Muscle layer of duodenum (tissue), 2 donors: ENCODE data around the gene SHC3.

Experiments used
- H3K27ac ChIP-seq: one replicate; pipeline ENCODE4 v1.7.0; 2013; ENCODE audit warnings: mild to moderate bottlenecking, low read length
- H3K27me3 ChIP-seq: one replicate; pipeline ENCODE4 v1.7.0; 2013; ENCODE audit warnings: low read depth, mild to moderate bottlenecking, control low read depth, low read length
- H3K36me3 ChIP-seq, 2 donors: one replicate each; pipeline ENCODE4 v1.7.0; 2013; ENCODE audit warnings: low read length in 2 of 2, control low read depth in 1 of 2, mild to moderate bottlenecking in 1 of 2; ENCODE audit not compliant: insufficient read depth in 2 of 2, control insufficient read depth in 1 of 2
- H3K4me1 ChIP-seq, 2 donors: one replicate each; pipeline ENCODE4 v1.7.0; 2013; ENCODE audit warnings: low read length in 2 of 2, mild to moderate bottlenecking in 2 of 2, control low read depth in 1 of 2, moderate library complexity in 1 of 2; ENCODE audit not compliant: insufficient read depth in 2 of 2, control insufficient read depth in 1 of 2
- H3K4me3 ChIP-seq, 2 donors: one replicate each; pipeline ENCODE4 v1.7.0; 2013; ENCODE audit warnings: low read length in 2 of 2, low read depth in 1 of 2, mild to moderate bottlenecking in 1 of 2
- H3K9me3 ChIP-seq, 2 donors: one replicate each; pipeline ENCODE4 v1.7.0; 2013; ENCODE audit warnings: low read length in 2 of 2, control low read depth in 1 of 2, mild to moderate bottlenecking in 1 of 2; ENCODE audit not compliant: control insufficient read depth in 1 of 2
- donor health status: healthy.

The SHC3 gene

GRCh38 chr9:88960632-88961031 is 218.0 kb downstream of the SHC3 start:
- Histone ChIP-seq H3K4me1 (no peaks in the 10 kb centered on the region), H3K4me3 (no peak overlapping the region), H3K27me3 (no peaks in the 10 kb centered on the region), H3K27ac (no peak overlapping the region), H3K9me3 (no peaks in the 10 kb centered on the region), H3K36me3 (no peaks in the 10 kb centered on the region)

DNA sequence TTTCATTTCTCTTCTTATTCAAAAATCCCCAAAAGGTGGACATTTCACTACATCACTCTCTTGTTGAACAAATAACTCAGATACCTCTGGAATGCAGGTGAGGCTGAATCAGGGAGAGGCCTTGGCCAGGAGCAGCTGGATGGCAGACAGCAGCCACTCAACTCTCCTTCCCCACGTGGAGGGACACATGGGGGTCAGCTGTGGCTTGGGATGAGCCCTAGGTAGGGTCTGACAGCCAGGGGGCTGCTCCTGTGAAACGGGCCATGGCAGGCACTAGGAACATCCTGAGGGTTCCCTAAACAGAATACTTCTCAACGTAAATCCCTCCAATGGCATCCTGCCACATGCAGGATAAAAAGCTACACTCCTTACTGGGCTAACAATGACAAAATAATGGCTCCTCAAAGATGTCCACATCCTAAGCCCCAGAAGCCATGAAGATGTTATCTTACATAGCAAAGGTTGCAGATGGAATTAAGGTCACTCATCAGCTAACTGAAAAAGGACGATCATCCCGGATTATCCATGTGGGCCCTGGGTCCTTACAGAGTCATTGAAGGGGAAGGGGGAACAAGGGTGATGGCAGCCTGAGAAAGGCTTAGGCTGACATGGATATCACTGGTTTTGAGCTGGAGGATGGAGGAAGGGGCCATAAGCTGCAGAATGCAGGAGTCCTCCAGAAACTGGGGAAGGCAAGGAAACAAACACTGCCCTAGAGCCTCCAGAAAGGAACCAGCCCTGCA is 218.7 kb downstream of the SHC3 start:
- Histone ChIP-seq H3K9me3 (no peaks in the 10 kb centered on the region), H3K4me3 (no peak overlapping the region), H3K4me1 (no peaks in the 10 kb centered on the region), H3K36me3 (no peaks in the 10 kb centered on the region), H3K27me3 (no peaks in the 10 kb centered on the region), H3K27ac (no peak overlapping the region)

- Histone ChIP-seq H3K4me1 (peaks cover 4 to 5% of the 10 kb centered on the region in 2 donors), H3K36me3 (no peaks in the 10 kb centered on the region), H3K4me3 (no peak overlapping the region), H3K9me3 (no peaks in the 10 kb centered on the region), H3K27ac (no peak overlapping the region), H3K27me3 (no peaks in the 10 kb centered on the region)
Observed at GRCh38 chr9:88957526-88957925, 221.1 kb downstream of the SHC3 start.
